ENCODE results near the gene TMTC2.

The TMTC2 gene

DNA sequence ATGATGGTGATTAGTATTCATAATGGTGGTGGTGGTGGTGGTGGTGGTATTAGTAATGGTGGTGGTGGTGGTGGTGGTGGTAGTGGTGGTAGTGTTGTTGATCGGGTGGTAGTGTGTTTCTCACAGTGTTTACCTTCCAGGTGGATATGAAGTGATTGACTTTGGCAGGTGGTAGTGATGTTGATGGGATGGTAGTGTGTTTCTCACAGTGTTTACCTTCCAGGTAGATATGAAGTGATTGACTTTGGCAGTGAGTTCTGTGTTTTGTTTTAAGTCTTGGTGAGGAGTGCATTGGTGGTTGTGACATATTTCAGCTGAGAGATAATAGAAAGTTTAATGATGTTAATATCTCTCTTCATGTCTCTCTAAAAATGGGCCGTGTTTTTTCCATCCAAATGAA is 189.4 kb downstream of the TMTC2 start:
- TF ChIP-seq, protein P1, sequence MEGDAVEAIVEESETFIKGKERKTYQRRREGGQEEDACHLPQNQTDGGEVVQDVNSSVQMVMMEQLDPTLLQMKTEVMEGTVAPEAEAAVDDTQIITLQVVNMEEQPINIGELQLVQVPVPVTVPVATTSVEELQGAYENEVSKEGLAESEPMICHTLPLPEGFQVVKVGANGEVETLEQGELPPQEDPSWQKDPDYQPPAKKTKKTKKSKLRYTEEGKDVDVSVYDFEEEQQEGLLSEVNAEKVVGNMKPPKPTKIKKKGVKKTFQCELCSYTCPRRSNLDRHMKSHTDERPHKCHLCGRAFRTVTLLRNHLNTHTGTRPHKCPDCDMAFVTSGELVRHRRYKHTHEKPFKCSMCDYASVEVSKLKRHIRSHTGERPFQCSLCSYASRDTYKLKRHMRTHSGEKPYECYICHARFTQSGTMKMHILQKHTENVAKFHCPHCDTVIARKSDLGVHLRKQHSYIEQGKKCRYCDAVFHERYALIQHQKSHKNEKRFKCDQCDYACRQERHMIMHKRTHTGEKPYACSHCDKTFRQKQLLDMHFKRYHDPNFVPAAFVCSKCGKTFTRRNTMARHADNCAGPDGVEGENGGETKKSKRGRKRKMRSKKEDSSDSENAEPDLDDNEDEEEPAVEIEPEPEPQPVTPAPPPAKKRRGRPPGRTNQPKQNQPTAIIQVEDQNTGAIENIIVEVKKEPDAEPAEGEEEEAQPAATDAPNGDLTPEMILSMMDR (IDR thresholded peaks at IDR 0.05; ENCODE audit: insufficient read depth, missing control alignments), result no peak
- no peak for FAIRE-seq
- DNase-seq (ENCODE audit: insufficient read length, low spot score), result no peak

- TF ChIP-seq, protein P1 (IDR thresholded peaks at IDR 0.05; ENCODE audit: insufficient read depth, missing control alignments), result no peak
- DNase-seq (ENCODE audit: insufficient read length, low spot score), result no peak
Observed at GRCh38 chr12:82877963-82878362, 191.3 kb downstream of the TMTC2 start.

GRCh38 chr12:82880442-82880901 is 193.8 kb downstream of the TMTC2 start:
- TF ChIP-seq, protein P1 (IDR thresholded peaks at IDR 0.05; ENCODE audit: insufficient read depth, missing control alignments), result no peak
- DNase-seq (ENCODE audit: insufficient read length, low spot score), result no peak
- FAIRE-seq, result no peak

More at GRCh38 chr12:82877963-82878362, 191.3 kb downstream of the TMTC2 start:
- no peak for FAIRE-seq

DNA sequence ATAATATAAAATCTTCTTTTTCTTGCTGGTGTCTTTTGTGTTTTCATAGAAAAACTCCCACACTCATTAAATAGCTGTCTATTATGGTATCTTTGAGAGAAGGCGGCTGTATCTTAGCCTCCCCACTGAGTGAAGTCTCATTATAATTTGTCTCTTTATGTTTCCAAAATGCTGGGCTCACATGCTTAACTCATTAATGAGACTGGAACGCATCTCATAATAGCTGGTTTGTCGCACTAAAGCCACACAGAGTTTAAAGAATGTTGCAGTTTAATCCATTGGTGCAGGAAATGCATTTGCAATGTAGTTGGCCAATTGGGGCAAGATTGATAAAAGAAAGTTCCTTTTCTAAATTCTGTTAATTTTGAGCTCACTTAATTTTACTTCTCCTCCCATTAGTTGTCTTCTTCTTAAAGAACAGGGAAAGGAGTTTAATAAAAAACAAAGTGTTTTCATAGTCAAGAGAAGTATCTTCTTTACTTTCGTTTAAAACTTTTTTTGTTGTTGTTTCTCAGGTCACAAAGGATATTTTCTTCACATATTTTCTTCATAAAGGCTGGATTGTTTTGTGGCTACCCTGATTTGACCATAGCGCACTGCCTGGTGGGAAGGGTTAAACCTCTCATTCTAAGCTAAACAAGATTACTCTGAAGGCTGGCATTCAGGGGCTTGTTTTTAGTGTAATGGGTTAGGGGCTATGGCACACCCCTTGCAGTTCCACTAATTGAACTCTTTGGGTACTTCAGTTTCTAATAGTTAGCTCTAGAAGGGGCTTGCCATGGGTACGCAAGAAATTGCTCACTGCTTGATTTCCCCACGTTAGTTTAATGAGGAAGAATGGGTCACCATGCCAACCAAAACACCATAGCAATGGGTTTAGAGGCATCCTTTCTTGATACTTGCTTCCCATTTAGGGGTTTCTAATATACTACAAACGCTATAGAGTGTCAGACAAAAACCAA is 197.0 kb downstream of the TMTC2 start:
- FAIRE-seq (no peak), DNase-seq (ENCODE audit: insufficient read length, low spot score) (no peak)
- TF ChIP-seq, protein P1 (IDR thresholded peaks at IDR 0.05; ENCODE audit: insufficient read depth, missing control alignments), result no peak

- DNase-seq (ENCODE audit: insufficient read length, low spot score), result no peak
- FAIRE-seq, result peak; percentile 21
- TF ChIP-seq, protein P1 (IDR thresholded peaks at IDR 0.05; ENCODE audit: insufficient read depth, missing control alignments), result no peak
Observed at GRCh38 chr12:82886671-82887340, 200.1 kb downstream of the TMTC2 start.

- DNase-seq (ENCODE audit: insufficient read length, low spot score), result no peak
- no peak for FAIRE-seq
- TF ChIP-seq, protein P1 (IDR thresholded peaks at IDR 0.05; ENCODE audit: insufficient read depth, missing control alignments), result no peak
Observed at GRCh38 chr12:82893896-82894295, 207.2 kb downstream of the TMTC2 start.
